ENCODE results near the gene GSX2. TPM values are rescaled to one million over a fixed set of nuclear protein-coding genes. Genes with fewer than 3 reads are reported as not detected.

The GSX2 gene
- total RNA-seq, 3 donors from 2014 or later, result not detected

DNA sequence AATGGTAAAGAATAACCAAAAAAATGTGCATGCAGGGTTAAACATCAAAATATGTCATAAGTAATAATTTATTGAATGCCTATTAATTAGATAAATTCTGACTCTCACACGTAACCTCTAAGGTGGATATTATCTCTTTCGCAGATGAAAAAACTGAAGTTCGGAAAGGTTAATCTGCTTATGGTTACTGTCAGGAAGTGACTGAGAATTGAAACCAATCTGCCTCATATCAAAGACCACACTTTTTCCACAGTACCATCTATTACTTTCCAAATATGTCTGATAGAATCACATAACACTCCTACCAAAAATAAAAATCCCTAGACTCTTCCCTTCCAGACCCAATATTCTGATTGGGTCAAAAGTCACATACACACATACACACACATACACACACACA, 41.8 kb upstream of the GSX2 start:
- ATAC-seq (no peak), DNase-seq (no peak)
- intact Hi-C loops (cut with DNase I, micrococcal nuclease), result no loop called here
- TF ChIP-seq, protein P1, sequence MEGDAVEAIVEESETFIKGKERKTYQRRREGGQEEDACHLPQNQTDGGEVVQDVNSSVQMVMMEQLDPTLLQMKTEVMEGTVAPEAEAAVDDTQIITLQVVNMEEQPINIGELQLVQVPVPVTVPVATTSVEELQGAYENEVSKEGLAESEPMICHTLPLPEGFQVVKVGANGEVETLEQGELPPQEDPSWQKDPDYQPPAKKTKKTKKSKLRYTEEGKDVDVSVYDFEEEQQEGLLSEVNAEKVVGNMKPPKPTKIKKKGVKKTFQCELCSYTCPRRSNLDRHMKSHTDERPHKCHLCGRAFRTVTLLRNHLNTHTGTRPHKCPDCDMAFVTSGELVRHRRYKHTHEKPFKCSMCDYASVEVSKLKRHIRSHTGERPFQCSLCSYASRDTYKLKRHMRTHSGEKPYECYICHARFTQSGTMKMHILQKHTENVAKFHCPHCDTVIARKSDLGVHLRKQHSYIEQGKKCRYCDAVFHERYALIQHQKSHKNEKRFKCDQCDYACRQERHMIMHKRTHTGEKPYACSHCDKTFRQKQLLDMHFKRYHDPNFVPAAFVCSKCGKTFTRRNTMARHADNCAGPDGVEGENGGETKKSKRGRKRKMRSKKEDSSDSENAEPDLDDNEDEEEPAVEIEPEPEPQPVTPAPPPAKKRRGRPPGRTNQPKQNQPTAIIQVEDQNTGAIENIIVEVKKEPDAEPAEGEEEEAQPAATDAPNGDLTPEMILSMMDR (IDR thresholded peaks at IDR 0.05), result no peak
- Histone ChIP-seq H3K4me3 (no peak overlapping the region), H3K4me1 (ENCODE audit: low read depth) (peaks cover 7% of the 10 kb centered on the region), H3K9me3 (no peaks in the 10 kb centered on the region), H3K36me3 (ENCODE audit: low read depth) (no peaks in the 10 kb centered on the region)

DNA sequence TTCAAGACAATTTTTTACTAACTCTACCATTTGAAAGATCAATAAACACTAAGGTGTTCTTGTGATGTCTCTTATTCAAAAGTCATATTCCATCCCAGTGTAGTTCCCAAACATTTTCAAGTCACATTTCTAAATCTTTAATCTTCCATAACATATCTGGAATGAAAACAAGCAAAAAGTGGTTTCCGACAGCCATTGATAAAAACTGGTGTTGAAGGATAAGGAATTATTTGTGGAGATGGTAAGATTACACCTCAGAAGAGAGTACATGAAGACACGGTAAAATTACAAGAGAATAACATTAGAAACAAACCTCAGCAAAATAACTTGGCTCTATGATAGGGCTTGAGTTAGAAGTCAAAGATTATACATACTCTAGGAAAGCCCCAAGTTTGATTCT, 39.8 kb upstream of the GSX2 start:
- Histone ChIP-seq H3K9me3 (no peaks in the 10 kb centered on the region), H3K4me1 (ENCODE audit: low read depth) (peaks cover 8% of the 10 kb centered on the region), H3K4me3 (no peak overlapping the region), H3K36me3 (ENCODE audit: low read depth) (no peaks in the 10 kb centered on the region)
- no peak for DNase-seq
- intact Hi-C loops (cut with DNase I, micrococcal nuclease), result no loop called here
- no peak for ATAC-seq
- TF ChIP-seq, protein P1 (IDR thresholded peaks at IDR 0.05), result no peak

DNA sequence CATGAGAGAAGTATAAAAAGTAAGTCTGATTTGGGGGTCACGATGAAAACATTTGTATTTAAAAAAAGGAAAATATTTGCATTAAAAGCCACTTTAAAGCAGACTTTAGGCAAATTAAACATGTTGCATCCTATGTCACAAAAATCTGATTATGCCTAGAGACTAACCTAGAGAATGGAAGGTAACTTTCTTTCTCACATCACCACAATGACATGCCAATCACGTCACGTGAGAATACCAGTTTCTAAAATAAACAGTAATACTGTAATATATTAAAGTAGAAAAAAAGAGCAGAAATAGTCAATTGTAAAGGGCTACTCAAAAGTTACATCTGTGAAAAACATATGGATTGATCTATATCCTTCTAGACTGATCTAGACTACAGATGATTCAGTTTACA, 38.9 kb upstream of the GSX2 start:
- ATAC-seq (no peak), DNase-seq (no peak)
- TF ChIP-seq, protein P1 (IDR thresholded peaks at IDR 0.05), result no peak
- H3K4me3 ChIP-seq, result no peak overlapping the region
- intact Hi-C loops (cut with DNase I, micrococcal nuclease), result no loop called here
- no peaks in the 10 kb centered on the region for H3K36me3 ChIP-seq (ENCODE audit: low read depth)
- H3K9me3 ChIP-seq, result no peaks in the 10 kb centered on the region
- H3K4me1 ChIP-seq (ENCODE audit: low read depth), result peaks cover 17% of the 10 kb centered on the region

- ATAC-seq (no peak), DNase-seq (no peak)
- intact Hi-C loops (cut with DNase I, micrococcal nuclease), result no loop called here
- H3K9me3 ChIP-seq, result no peaks in the 10 kb centered on the region
- no peak overlapping the region for H3K4me3 ChIP-seq
- H3K36me3 ChIP-seq (ENCODE audit: low read depth), result no peaks in the 10 kb centered on the region
- TF ChIP-seq, protein P1 (IDR thresholded peaks at IDR 0.05), result no peak
- peaks cover 24% of the 10 kb centered on the region for H3K4me1 ChIP-seq (ENCODE audit: low read depth)
Measured at GRCh38 chr4:54061873-54062272, 38.1 kb upstream of the GSX2 start.

DNA sequence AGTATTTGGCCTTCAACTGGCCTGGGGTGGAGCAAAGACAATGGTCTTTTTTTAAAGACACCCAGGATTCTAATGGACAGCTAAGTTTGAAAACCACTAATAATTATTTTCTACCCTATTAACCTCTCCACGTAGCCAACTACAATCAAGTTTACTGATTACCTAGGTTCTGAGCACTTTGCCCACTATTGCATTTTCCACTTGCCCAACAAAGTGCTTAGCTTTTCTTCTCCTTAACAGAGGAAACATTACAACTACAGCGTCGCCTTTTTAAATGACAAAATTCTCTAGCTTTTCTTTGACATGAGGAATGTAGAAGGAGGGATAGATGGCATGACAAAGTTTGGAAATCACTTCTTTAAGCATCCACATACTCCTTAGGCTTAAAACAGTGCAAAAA, 37.6 kb upstream of the GSX2 start:
- peaks cover 26% of the 10 kb centered on the region for H3K4me1 ChIP-seq (ENCODE audit: low read depth)
- TF ChIP-seq, protein P1 (IDR thresholded peaks at IDR 0.05), result no peak
- ATAC-seq, result no peak
- no peaks in the 10 kb centered on the region for H3K9me3 ChIP-seq
- intact Hi-C loops (cut with DNase I, micrococcal nuclease), result no loop called here
- H3K4me3 ChIP-seq, result no peak overlapping the region
- no peak for DNase-seq
- no peaks in the 10 kb centered on the region for H3K36me3 ChIP-seq (ENCODE audit: low read depth)

- intact Hi-C loops (cut with DNase I, micrococcal nuclease), result no loop called here
- ATAC-seq (no peak), DNase-seq (no peak)
- Histone ChIP-seq H3K4me1 (ENCODE audit: low read depth) (peaks cover 26% of the 10 kb centered on the region), H3K36me3 (ENCODE audit: low read depth) (no peaks in the 10 kb centered on the region), H3K9me3 (no peaks in the 10 kb centered on the region), H3K4me3 (peak overlapping the region; percentile 99)
- TF ChIP-seq, protein P1 (IDR thresholded peaks at IDR 0.05), result no peak
Measured at GRCh38 chr4:54063229-54063628, 36.7 kb upstream of the GSX2 start.

All from mucosa of descending colon (tissue), 3 donors.